SK-N-DZ (cell line): ENCODE results near the gene CRTAC1.

Experiments used
- DNase-seq: peaks from one replicate; pipeline ENCODE4 v3.0.0-alpha.2; 2015; ENCODE audit warnings: low spot score

Gene CRTAC1

GRCh38 chr10:98029149-98030092 lies 1.0 kb downstream of the CRTAC1 start:
- DNase-seq: peak; percentile 34

GRCh38 chr10:98028168-98028770 lies 2.2 kb downstream of the CRTAC1 start:
- peak; percentile 59 for DNase-seq

GRCh38 chr10:98023024-98023423 lies 7.4 kb downstream of the CRTAC1 start:
- no peak for DNase-seq

- DNase-seq: no peak
Measured at GRCh38 chr10:98020784-98021183, 9.6 kb downstream of the CRTAC1 start.

- no peak for DNase-seq
Measured at GRCh38 chr10:98020254-98020653, 10.2 kb downstream of the CRTAC1 start.

GRCh38 chr10:98019784-98020183 lies 10.6 kb downstream of the CRTAC1 start:
- no peak for DNase-seq

GRCh38 chr10:98016772-98017475 lies 13.5 kb downstream of the CRTAC1 start:
- DNase-seq: no peak

- DNase-seq: no peak
Measured at GRCh38 chr10:98013776-98014175, 16.6 kb downstream of the CRTAC1 start.

GRCh38 chr10:98013122-98013521 lies 17.3 kb downstream of the CRTAC1 start:
- no peak for DNase-seq

GRCh38 chr10:98012644-98013043 lies 17.8 kb downstream of the CRTAC1 start:
- DNase-seq: no peak

- DNase-seq: no peak
Measured at GRCh38 chr10:98010939-98011685, 19.3 kb downstream of the CRTAC1 start.

GRCh38 chr10:98006266-98006665 lies 24.2 kb downstream of the CRTAC1 start:
- peak; percentile 24 for DNase-seq

GRCh38 chr10:98001736-98002135 lies 28.7 kb downstream of the CRTAC1 start:
- DNase-seq: no peak

- no peak for DNase-seq
Measured at GRCh38 chr10:98000346-98000745, 30.1 kb downstream of the CRTAC1 start.

GRCh38 chr10:97999923-98000248 lies 30.5 kb downstream of the CRTAC1 start:
- no peak for DNase-seq

GRCh38 chr10:97999066-97999922 lies 31.1 kb downstream of the CRTAC1 start:
- no peak for DNase-seq

GRCh38 chr10:97991871-97992270 lies 38.5 kb downstream of the CRTAC1 start:
- no peak for DNase-seq

- no peak for DNase-seq
Measured at GRCh38 chr10:97981816-97982215, 48.6 kb downstream of the CRTAC1 start.

- no peak for DNase-seq
Measured at GRCh38 chr10:97977673-97978072, 52.7 kb downstream of the CRTAC1 start.

- DNase-seq: no peak
Measured at GRCh38 chr10:97975598-97975997, 54.8 kb downstream of the CRTAC1 start.
